ENCODE results near the gene CYP3A4. TPM values are rescaled to one million over a fixed set of nuclear protein-coding genes. Genes with fewer than 3 reads are reported as not detected.

The CYP3A4 gene
- total and polyA plus RNA-seq, 9 of the 15 experiments (the other 6 are each of a cell fraction or from before 2014, with no cell fraction given) = 0.07 to 0.08 TPM; not detected in 7

GRCh38 chr7:99833289-99833877 is 49.4 kb upstream of the CYP3A4 start (continued):
- TF ChIP-seq ZFP1 (CRISPR knock-in tag; IDR thresholded peaks at IDR 0.05) (no peak), HNRNPUL1 (IDR thresholded peaks at IDR 0.05; ENCODE audit: low read length) (no peak), ZNF280B (CRISPR knock-in tag; IDR thresholded peaks at IDR 0.05) (no peak), SAFB (IDR thresholded peaks at IDR 0.05; ENCODE audit: borderline replicate concordance, low read depth, low read length) (no peak), EGR1 (conservative IDR thresholded peaks at IDR 0.05) (no peak), ZNF766 (CRISPR knock-in tag; conservative IDR thresholded peaks at IDR 0.05) (peak; percentile 73; the same call in 1 of the 2 replicates), BDP1 (IDR thresholded peaks at IDR 0.05; ENCODE audit: insufficient read depth, insufficient read length) (no peak), DPF2 (IDR thresholded peaks at IDR 0.05) (peak; percentile 99), ZBTB40 (IDR thresholded peaks at IDR 0.05) (no peak; the same call in 1 of the 2 replicates), ZBTB40 (CRISPR knock-in tag; IDR thresholded peaks at IDR 0.05) (no peak), ZNF174 (CRISPR knock-in tag; IDR thresholded peaks at IDR 0.05) (no peak), SP1 (CRISPR knock-in tag; IDR thresholded peaks at IDR 0.05) (peak; percentile 11; the same call in 1 of the 2 replicates), MEF2A (IDR thresholded peaks at IDR 0.05; ENCODE audit: control insufficient read depth, low read depth, low read length) (peak; percentile 53; the same call in 1 of the 2 replicates)
- TF ChIP-seq, protein P1, sequence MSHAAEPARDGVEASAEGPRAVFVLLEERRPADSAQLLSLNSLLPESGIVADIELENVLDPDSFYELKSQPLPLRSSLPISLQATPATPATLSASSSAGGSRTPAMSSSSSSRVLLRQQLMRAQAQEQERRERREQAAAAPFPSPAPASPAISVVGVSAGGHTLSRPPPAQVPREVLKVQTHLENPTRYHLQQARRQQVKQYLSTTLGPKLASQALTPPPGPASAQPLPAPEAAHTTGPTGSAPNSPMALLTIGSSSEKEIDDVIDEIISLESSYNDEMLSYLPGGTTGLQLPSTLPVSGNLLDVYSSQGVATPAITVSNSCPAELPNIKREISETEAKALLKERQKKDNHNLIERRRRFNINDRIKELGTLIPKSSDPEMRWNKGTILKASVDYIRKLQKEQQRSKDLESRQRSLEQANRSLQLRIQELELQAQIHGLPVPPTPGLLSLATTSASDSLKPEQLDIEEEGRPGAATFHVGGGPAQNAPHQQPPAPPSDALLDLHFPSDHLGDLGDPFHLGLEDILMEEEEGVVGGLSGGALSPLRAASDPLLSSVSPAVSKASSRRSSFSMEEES (CRISPR knock-in tag; IDR thresholded peaks at IDR 0.05) = no peak
- TF ChIP-seq, protein P2, sequence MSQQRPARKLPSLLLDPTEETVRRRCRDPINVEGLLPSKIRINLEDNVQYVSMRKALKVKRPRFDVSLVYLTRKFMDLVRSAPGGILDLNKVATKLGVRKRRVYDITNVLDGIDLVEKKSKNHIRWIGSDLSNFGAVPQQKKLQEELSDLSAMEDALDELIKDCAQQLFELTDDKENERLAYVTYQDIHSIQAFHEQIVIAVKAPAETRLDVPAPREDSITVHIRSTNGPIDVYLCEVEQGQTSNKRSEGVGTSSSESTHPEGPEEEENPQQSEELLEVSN (IDR thresholded peaks at IDR 0.05; ENCODE audit: borderline replicate concordance in 1 of 2, extremely low read depth in 1 of 2, insufficient read depth in 1 of 2, insufficient read length in 1 of 2, low read depth in 1 of 2, low read length in 1 of 2, poor library complexity in 1 of 2, severe bottlenecking in 1 of 2) = no peak

All from K562 (cell line).